T-helper 2 cell treated with Interferon-gamma antibody and Interleukin-4, amounts not matched to agents 100 ng/mL and 5 ng/mL, for 36 hours (primary cell): ENCODE measurements around the gene MEX3D. TPM values are rescaled to one million over a fixed set of nuclear protein-coding genes. Genes with fewer than 3 reads are reported as not detected.

Source experiments
- intact Hi-C: fragments of 100-400 bp; cut with micrococcal nuclease; formaldehyde crosslinking; loops from one replicate; pipeline ENCODE4 v1.15.1; 2023
- total RNA-seq: library from RNA; stranded (reverse); gene quantifications from 2 replicates; pipeline ENCODE4 v1.2.3, GENCODE V29; 2022

MEX3D gene
- total RNA-seq, 1 donor from 2014 or later, result 12.1 TPM

DNA sequence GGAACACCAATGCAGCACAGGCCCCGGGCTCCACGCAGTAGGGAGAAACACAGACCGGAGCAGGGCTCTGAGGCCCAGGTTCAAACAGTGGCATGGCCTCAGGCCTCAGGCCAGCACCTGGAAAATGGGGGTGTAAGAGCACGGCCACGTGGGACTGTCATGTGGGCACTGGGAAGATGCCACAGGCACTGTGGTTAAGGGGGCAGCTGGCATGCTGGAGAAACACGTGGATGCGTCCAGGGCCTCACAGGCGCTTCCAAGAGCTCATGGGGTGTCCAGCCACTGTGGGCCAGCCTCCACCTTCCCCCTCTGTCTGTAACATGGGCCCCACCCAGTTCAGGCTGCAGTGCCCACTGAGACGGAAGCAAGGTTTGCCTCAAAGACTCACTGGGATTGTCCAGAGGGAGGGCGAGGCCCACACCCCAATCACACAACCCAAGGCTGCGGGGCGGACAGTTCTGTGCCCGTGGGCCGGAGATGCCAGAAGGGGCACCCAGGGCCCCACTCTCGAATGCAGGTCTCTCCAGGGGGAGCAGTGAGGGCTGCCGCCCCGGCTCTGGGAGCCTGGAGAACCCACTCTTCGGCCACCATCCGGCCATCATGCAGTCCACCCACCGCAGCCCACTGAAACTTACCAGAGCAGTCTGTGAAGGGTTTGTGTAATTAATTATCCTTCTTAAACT, 30.8 kb upstream of the MEX3D start:
- intact Hi-C loops, result no loop called here

- intact Hi-C loops, result loop anchor here (5.0 kb wide), 1 partner anchor 219 kb away; the partner anchor contains the start of gene ATP8B3
Measured at GRCh38 chr19:1593501-1593772, 25.3 kb upstream of the MEX3D start.

DNA sequence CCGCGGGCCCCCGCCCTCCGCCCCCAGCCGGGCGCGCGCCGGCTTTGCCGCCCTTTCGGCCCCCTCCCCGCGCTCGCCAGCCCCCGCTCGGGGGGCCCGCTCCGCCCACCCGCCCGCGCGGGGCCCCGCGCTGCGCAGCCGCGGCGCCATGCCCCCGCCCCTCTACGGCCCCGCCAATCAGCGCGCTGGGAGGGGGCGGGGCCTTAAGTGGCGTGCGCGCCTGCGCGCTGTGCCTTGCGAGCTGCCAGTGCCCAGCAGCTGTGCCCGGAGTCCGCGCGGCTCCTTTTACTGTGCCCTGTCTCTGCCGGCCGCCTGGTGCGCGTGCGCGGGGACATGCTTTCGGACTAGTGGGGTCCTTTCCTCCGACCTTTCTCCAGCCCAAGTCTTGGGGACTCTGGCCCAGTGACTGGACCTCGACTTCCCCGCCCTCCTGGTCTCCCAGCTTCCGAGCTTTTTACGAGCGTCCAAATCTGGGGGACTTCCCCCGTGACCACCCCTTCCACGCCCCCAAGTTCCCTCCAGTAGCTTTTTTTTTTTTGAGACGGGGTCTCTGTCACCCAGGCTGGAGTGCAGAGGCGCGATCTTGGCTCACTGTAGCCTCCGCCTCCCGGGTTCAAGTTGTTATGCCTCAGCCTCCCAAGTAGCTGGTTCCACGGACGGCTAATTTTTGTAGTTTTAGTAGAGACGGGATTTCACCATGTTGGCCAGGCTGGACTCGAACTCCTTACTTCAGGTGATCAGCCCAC, 24.8 kb upstream of the MEX3D start, which contains the start of gene MBD3:
TSS of gene MBD3 (minus strand) at position 111 of the 746 bp plus-strand sequence. CDS start 234 bp downstream, outside the sequence.
- intact Hi-C loops, result loop anchor here (1.0 to 5.0 kb wide), 3 partner anchors 12 to 219 kb away; partner anchors contain the start of genes ATP8B3, TCF3 and UQCR11

- intact Hi-C loops, result loop anchor here (1.0 to 5.0 kb wide), 3 partner anchors 13 to 220 kb away; partner anchors contain the start of genes ATP8B3, TCF3 and UQCR11
Measured at GRCh38 chr19:1592024-1592754, 24.1 kb upstream of the MEX3D start.

DNA sequence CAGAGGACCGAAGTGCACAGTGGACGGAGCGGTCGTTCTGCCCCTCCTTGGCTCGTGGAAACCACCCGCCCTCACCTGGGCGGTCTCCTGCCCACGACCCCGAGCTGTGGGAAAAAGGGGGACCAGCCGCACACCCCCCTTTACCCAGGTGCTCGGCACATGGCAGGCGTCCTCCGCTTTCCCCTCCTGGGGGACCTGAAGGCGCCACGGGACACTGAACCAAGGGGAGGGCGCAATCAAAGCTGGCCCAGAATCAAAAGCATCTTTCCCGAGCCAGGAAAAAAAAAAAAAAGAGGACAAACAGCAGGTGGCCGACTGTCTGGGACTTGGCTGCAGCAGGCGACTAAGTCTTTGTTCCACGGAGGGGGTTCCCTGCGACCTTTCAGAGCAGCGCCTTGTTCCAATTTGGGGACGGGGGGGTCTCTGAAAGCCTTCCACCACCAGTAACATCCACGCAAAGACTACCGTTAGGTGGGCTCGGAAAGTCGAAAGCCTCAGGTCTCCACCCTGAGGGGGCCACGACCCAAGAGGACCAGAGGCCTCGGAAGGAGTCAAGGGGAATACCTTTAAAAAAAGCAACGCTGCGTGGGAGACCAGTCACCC, 23.4 kb upstream of the MEX3D start:
- intact Hi-C loops, result loop anchor here (1.0 to 5.0 kb wide), 3 partner anchors 14 to 221 kb away; partner anchors contain the start of genes ATP8B3, TCF3 and UQCR11

- intact Hi-C loops, result loop anchor here (5.0 kb wide), 1 partner anchor 221 kb away; the partner anchor contains the start of gene ATP8B3
Measured at GRCh38 chr19:1590641-1591397, 22.7 kb upstream of the MEX3D start.

DNA sequence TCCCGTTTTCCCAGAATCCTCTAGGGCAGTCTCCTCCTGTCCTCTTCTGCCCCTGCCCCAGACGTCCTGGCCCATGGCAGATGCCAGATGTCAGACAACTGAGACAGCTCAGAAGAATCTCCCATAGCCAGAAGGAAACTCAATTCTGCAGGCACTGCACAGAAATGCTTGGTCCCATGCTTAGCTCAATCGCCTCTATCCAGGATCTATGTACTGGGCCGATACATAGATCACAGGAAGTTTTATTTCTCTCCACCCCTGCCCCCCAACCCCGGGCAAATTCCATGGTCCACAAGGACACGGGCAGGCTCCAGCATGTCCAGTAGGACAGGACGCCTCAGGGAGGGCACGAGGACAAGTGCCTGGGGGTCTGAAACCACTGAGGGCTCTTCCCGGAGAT, 19.7 kb upstream of the MEX3D start:
- intact Hi-C loops, result no loop called here

GRCh38 chr19:1585243-1585580, 17.1 kb upstream of the MEX3D start:
- intact Hi-C loops, result no loop called here

- intact Hi-C loops, result no loop called here
Measured at GRCh38 chr19:1584500-1585242, 16.5 kb upstream of the MEX3D start.

DNA sequence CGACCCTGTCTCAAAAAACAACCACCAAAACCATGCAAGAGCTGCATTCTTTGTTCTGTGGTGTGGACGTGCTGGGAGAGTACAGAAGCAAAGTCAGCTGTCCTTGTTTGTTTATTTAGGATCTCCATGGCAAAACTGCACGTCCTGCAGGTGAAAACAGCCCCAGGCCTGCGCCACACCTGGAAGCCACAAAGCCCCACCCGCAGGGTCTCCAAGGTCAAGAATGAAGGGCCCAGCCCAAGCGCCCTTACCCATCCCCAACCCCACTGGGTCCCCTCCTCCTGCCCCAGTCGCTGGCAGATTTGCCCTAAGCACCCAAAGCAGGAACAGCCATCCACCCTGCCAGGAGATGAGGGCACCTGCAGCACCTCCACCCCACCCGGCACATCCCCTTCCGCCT, 14.1 kb upstream of the MEX3D start:
- intact Hi-C loops, result no loop called here

- intact Hi-C loops, result no loop called here
Measured at GRCh38 chr19:1580957-1581356, 12.8 kb upstream of the MEX3D start.

DNA sequence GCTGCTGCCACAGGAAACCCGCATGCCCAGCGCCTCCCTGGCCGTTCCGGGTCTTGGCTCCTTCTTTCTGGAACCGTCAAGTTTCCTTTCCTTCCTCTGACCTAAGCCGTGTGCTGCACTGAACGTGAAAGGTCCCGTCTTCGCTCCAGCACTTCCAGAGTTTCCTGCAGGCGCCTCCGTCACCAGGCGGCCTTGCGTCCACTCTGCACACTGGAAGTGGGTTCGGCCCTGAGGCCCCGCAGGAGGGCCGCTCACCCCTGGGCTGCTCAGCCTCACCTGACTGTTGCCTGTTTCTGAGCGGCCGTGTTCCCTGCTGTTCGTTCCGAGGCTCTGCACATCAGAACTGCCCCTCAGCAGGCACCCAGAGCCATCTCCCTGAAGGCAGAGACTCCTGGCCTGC, 12.3 kb upstream of the MEX3D start:
- intact Hi-C loops, result no loop called here

- intact Hi-C loops, result no loop called here
Measured at GRCh38 chr19:1579222-1579621, 11.1 kb upstream of the MEX3D start.

DNA sequence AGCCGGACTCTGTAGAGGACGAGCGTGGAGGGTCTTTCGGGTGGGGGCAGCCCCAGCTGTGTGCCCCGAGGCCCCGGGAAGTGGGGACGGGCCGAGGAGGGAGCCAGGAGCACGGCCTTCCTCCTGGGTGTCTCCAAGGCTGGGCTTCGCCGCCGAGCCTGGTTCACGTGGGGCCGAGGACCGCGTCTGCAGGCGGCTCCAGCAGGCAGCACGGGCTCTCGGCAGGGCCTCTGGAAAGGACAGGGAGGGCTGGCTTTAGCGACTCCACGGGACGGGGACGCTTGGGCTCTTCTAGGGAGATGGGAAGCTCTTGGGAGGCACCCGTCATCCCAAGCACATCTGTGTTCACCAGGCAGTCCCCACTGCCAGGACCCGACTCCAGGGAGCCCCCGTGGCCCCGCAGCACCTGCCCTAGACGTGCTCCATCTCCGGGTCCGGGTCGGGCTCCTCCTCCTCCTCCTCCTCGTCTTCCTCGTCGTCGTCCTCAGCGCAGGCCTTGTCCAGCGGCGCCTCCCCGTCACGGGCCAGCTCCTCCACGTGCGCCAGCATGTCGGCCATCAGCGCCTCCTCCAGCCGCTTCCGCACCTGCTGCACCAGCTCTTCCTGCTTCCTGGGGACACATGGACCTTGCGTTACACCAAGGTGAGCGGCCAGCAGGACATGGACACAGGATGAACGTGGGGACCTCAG, 9.9 kb upstream of the MEX3D start:
- intact Hi-C loops, result no loop called here

- intact Hi-C loops, result no loop called here
Measured at GRCh38 chr19:1577090-1577928, 9.2 kb upstream of the MEX3D start.

- intact Hi-C loops, result no loop called here
Measured at GRCh38 chr19:1576242-1577089, 8.3 kb upstream of the MEX3D start.

DNA sequence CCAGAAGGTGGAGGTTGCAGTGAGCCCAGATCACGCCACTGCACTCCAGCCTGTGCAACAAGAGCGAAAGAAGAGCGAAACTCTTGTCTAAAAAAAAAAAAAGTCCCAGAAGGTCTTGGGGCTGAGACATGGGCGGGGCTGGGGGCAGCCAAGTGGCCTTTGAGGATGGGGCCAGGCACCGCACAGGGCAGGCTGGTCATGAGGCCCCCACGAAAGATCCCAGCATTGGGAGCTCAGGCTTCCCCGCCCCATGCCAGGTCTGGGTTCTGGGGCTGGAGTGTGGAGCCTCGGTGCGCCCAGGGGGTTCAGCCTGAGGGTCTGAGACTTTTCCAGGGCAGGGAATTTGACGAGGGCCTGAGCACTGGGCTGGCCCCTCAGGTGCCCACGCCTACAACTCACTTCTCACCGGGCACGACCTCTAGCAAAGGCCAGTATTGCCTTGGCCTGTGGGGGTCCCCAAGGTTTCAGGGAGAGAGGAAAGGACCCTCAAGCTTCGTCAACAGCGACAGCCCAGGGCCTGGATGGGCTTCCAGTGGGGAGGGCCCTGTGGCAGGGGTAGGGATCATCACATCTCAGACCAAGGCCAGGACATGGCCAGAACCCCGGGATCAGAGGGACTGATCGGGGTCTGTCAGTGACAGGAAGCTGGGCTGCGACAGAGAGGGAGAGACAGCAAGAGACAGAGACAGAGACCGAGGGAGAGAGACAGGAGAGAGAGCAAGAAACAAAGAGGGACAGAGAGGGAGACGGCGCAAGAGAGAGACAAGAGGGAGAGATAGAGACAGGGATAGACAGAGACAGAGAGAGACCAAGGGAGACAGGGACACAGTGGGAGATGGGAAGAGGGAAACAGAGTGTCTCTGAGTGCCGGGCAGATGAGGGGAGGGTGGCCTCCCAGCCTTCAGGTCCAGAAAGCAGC, 7.5 kb upstream of the MEX3D start:
- intact Hi-C loops, result no loop called here
